AG08395 (cell line): ENCODE results near the gene BEST1.

Experiments
- DNase-seq: peaks from one replicate; pipeline ENCODE4 v3.0.0; 2012; ENCODE audit warnings: mixed read lengths, low spot score

The BEST1 gene

GRCh38 chr11:61950035-61950547 lies at the start of gene BEST1:
TSS of gene BEST1 (plus strand) at chr11:61950351. CDS start at chr11:61951807, 1,456 bp downstream.
- DNase-seq, result no peak

- no peak for DNase-seq
Measured at GRCh38 chr11:61901397-61901796, 48.8 kb upstream of the BEST1 start.

- no peak for DNase-seq
Measured at GRCh38 chr11:61902313-61902712, 47.8 kb upstream of the BEST1 start.

DNA sequence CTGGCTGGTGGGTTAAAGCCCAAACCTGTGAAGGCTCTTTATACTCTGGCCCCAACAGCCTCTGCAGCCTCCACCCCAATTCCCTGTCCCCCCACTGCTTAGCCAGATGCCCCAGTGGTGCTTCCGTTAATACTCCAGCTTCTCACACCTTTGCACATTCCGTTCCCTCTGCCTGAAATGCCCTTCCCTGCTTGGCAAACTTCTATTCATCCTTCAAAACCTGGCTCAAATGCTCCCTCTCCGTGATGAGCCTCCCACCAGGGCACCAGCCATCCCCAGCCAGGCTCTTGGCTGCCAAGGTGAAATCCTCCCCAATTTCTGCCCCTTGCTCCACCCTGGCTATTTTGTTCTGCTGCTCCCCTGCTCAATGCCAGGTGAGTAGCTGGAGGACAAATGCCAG lies 46.3 kb upstream of the BEST1 start:
- no peak for DNase-seq

DNA sequence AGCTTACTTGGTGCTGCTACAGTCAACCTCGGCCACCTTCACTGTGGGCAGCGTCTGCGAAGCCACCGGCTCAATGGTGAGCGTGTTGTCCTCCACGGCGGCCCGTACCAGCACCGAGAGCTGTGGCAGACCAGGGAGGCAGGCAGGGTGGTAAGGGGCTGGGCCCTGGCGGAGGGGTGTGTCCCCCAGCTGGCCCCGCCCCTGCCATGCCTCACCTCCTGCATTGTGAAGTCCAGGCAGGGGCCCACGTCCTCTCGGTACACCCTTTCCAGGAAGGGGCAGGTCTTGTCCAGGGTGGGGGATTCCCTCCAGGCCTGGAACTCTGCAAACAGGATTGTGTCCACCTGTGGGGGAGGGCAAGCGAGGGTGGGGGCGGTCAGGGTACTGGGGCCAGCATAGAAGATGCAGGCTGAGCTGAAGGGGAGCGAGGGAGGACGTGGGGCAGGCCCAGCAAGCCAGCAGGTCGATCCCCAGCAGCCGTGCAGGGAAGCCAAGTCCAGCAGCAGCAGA lies 45.6 kb upstream of the BEST1 start:
- no peak for DNase-seq

- no peak for DNase-seq
Measured at GRCh38 chr11:61905067-61905696, 45.0 kb upstream of the BEST1 start.

DNA sequence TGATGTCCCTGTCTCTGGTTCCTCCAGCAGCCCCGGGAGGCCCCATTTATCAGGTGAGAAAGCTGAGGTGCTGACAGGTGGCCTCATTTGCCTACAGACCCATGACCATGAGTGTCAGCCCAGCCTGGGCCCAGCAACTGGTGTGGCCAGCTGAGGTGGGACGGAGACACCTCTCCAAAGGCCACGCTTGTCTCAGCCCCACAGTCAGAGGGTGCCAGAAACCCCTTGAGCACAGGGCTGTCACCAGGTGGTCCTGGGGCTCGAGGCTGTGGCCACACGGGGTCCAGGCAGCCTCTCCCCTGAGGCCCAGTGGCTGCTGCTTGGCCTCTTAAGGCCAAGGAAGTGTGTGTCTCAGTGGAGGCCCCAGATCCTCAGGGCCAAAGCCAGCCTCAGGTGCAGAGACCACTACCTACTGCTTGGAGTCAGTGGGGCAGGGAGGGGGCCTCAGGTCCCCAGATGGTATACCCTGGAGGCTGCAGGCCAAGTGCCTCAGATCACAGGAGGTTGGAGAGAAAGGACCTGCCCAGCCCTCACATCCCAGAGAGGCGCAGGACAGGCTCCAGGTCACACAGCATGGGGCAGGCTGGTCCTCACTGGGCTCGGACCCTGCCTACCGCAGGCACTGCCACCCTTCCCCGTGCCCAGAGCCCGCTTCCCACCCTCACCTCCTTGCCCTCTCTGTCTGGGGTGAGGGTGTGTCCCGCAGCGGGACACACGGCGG lies 44.2 kb upstream of the BEST1 start:
- no peak for DNase-seq

DNA sequence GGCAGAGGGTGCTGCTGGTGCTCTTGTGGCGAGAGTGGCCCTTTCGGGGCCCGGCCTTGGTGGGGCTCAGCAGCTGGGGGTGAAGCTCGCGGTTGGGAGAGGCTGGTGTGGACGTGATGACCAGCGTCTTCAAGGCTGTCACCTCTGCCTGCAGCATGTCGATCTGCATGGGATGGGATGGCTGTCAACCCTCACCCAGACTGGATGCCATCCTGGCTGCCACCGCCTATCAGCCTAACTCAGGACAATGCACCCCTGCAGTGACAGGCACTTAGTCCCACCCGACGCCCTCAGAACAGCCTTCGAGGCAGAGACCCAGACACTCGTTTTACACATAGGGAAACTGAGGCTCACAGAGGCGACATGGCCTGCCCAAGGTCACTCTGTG lies 43.6 kb upstream of the BEST1 start:
- DNase-seq, result no peak

GRCh38 chr11:61907282-61907681 lies 42.9 kb upstream of the BEST1 start:
- DNase-seq, result no peak

DNA sequence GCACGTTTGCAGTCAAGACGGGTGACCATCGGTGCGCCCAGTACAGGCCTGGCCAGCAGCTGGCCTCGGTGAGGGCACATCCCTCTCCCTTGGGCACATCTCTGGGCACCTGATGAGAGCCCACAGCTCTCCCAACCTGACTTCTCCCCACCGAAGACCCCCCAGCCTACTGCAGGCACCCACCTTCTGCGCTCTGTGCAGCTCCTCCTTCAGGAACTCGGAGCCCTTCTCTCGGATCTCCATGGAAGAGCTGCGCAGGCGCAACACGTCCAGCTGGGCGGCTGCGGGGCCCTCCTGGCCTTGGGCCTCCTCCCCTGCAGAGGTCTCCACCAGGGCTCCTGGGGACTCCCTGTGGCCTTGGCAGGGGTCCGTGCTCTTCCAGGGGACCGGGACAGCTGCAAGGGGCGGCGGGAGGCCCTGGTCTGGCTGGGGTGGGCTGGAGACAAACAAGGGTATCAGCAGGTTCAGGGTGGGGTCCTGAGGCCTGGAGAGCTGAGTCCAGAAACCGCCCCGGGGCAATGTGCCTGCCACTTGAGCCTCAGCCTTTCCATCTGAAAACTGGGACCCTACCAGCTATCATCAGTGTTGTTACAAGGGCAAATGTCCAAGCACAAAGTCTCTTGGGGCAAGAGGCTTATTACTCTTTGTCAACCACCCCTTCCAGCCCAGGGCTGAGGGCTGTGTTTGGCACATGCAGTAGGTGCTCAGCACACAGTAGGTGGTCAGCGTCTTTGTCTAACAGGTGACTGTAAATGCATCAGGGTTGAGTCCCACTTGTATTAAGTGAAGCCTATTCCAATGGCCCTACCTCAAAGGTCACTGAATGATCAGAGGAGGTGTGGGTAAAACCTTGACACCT lies 42.1 kb upstream of the BEST1 start:
- no peak for DNase-seq

- no peak for DNase-seq
Measured at GRCh38 chr11:61908730-61909316, 41.3 kb upstream of the BEST1 start.

- no peak for DNase-seq
Measured at GRCh38 chr11:61910187-61911127, 39.7 kb upstream of the BEST1 start.

- no peak for DNase-seq
Measured at GRCh38 chr11:61911128-61911700, 38.9 kb upstream of the BEST1 start.

DNA sequence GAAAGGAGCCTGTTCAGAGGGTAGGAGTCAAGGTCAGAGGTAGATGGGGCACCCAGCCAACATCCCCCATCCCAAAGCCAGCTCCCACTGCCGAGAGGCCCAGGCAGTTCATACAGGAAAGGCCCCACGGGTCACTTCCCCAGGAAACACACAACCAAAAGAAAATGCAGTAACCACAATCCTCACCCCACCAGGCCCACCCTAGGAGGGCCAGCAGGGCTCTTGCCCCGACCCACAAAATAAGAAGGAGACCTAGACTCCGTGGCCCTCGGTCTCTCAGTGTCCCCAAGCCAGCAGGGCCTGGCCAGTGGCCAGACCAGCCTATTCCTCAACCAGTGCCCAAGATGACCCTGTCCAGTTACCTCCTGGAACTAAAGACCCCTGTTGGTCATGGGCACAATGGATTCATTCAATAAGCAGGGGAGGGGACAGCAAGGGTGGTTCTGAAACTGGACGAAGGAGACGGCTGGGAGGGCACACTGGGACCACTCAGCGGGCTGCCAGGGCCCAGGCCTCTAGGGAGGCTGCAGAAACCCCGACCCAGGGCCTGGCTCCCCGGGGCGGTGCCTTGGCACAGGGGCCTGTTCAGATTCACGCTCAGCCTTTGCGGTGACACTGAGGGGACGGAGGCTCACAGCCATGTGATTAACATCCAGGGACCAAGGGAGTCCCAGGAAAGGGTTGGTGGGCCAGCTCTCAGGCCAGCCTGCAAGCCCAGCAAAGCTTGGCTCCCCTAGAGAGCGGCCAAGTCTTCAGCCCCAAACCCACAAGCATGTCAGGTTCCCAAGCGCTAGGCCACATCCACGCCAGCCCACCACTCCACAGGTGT lies 38.2 kb upstream of the BEST1 start:
- DNase-seq, result no peak

- no peak for DNase-seq
Measured at GRCh38 chr11:61912530-61912898, 37.6 kb upstream of the BEST1 start.

DNA sequence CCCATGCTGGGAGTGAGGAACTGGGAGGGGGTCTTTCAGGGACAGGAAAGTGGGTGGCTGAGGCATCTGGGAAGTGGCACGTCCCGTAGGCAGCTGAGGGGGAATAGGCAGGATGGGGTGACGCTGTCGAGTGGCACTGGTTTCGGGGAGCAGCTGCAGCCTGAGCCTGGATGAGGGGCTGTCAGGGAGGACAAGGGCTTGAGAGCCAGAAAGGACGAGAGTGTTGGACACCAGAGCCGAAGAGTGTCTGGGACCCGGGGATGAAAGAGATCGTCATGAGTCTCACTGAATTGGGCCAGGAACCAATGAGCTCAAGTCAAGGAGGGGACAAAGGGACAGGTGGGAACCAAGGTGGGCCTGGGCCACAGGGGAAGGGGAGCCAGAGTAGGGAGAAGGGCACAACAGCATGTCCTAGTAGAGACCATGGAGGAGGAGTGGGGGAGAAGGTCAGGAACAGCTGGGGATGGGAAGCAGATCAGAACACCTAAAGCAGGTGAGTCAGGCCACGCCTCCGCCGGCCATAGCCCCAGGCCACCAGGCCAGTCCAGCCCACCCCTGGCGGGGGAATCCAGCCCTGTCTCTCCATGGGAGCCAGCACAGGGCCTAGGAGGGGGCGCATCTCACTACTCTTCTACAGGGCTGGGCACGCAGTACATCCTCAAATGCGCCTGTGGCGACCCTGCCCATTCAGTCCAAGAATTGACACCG lies 37.0 kb upstream of the BEST1 start:
- no peak for DNase-seq

DNA sequence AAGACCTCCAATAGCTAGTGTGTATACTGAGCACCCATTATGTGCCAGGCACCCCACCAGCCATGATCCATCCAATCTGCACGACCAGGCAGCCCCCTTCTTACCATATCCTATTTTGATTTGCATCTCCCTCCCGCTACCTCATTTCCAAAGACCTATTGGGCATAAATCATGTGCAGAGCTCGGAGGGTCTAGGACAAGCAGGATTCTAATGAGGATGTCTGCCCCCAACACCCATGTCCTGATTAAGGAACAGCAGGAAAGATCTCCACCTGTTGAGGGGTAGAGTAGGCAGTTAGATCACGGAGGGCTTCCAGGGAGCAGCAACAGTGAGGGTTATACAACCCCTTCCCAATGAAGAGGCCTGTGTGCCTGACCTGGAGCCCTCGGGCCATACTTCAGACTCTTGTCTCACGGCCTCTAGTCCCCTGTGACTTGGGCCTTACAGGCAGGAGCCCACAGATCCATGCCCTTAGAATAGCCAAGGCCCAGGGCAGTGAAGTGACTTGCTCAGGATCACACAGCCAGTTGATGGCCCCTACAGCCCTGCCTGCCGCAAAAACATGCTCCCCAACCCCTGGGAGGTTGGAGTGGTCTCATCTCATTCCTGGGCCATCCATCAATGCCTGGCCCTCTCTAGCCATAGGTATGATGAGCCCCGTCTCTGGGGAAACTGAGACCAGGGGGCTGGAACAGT lies 36.3 kb upstream of the BEST1 start:
- DNase-seq, result no peak

DNA sequence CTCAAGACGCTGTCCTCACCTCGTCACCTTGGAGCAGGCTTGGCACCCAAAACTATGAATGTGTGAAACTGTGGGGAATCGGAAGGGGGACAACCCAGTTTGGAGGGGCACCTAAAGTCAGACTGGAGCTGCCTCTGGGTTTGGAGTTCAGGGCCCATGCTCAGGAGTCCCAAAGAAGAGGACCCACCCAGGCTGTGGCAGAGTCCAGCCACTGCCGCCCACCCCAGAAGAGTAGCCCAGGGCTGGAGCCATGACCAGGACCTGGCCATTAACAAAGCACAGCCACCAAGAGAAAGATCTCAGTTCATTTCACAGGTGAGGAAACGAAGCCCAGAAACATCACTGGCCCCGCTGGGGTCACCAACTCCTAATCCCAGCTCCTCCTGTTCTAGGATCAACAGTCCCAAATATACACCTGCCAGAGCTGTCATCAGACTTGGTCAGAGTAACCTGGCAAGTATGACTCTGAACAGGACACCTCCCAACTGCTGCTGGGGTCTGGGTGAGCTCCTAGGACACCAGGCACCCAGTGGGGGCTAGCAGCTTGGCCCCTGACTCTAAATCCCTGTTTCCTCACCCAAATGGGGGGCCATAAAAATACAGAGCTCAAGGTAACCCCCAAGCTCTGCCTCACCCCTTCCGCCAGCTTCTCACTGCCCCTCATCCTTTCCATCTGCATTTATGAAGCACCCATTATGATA lies 35.5 kb upstream of the BEST1 start:
- DNase-seq, result no peak
